ENCODE results near the gene PVALEF.
"Not testable (repeated sequence)": the region's sequence is repeated elsewhere in the genome, so short reads cannot be mapped to it uniquely, and the experiment has no call there.

The PVALEF gene

GRCh38 chr17:81147701-81148100, 17.6 kb upstream of the PVALEF start:
- DNase-seq = no peak

- no peak for DNase-seq
Observed at GRCh38 chr17:81148571-81148970, 16.7 kb upstream of the PVALEF start.

GRCh38 chr17:81148986-81149533, 16.2 kb upstream of the PVALEF start:
- no peak for DNase-seq

- no peak for DNase-seq
Observed at GRCh38 chr17:81150377-81151077, 14.8 kb upstream of the PVALEF start.

- no peak for DNase-seq
Observed at GRCh38 chr17:81151278-81151677, 14.0 kb upstream of the PVALEF start.

GRCh38 chr17:81152288-81152828, 12.9 kb upstream of the PVALEF start:
- no peak for DNase-seq

GRCh38 chr17:81153340-81153803, 11.9 kb upstream of the PVALEF start:
- no peak for DNase-seq

GRCh38 chr17:81154016-81154415, 11.3 kb upstream of the PVALEF start:
- DNase-seq = not testable (repeated sequence)

GRCh38 chr17:81154961-81155360, 10.3 kb upstream of the PVALEF start:
- DNase-seq = no peak

- DNase-seq = no peak
Observed at GRCh38 chr17:81156866-81157805, 8.2 kb upstream of the PVALEF start.

GRCh38 chr17:81157848-81158687, 7.2 kb upstream of the PVALEF start:
- DNase-seq = no peak

GRCh38 chr17:81158688-81159590, 6.4 kb upstream of the PVALEF start:
- DNase-seq = no peak

- no peak for DNase-seq
Observed at GRCh38 chr17:81159611-81160265, 5.6 kb upstream of the PVALEF start.

GRCh38 chr17:81160306-81160705, 5.0 kb upstream of the PVALEF start:
- DNase-seq = no peak

- no peak for DNase-seq
Observed at GRCh38 chr17:81160747-81161453, 4.4 kb upstream of the PVALEF start.

- DNase-seq = no peak
Observed at GRCh38 chr17:81161536-81161935, 3.8 kb upstream of the PVALEF start.

GRCh38 chr17:81161972-81162371, 3.3 kb upstream of the PVALEF start:
- no peak for DNase-seq

GRCh38 chr17:81162491-81162890, 2.8 kb upstream of the PVALEF start:
- DNase-seq = no peak

GRCh38 chr17:81163051-81163695, 2.1 kb upstream of the PVALEF start:
- no peak for DNase-seq

All from NCI-H2029 treated with DMSO at 0.1 percent for 48 hours (cell line).